Neural progenitor cell (in vitro differentiated cells): Measurements from ENCODE around the gene MOGAT1. TPM values are rescaled to one million over a fixed set of nuclear protein-coding genes. Genes with fewer than 3 reads are reported as not detected.
A peak's percentile ranks its signal among the peaks of the same experiment; 100 is the strongest.

ENCODE experiments used
- DNase-seq: peaks from one replicate; pipeline ENCODE4 v3.0.0-alpha.2; 2016; ENCODE audit warnings: low spot score
- H2AFZ ChIP-seq: fragments of 200-600 bp; sonication (generic); replicated peaks from 2 replicates; pipeline ENCODE4 v1.6.1; 2016; ENCODE audit warnings: antibody characterized with exemption
- H3F3A ChIP-seq: fragments of 200-600 bp; sonication (generic); 2 replicates; pipeline ENCODE4 v1.6.1; 2016; ENCODE audit warnings: antibody characterized with exemption, low read depth
- H3K27ac ChIP-seq: fragments of 200-600 bp; sonication (generic); 2 replicates; pipeline ENCODE4 v1.5.1; 2016; ENCODE audit warnings: mild to moderate bottlenecking
- H3K27me3 ChIP-seq: fragments of 200-600 bp; sonication (generic); 2 replicates; pipeline ENCODE4 v1.6.1; 2016; ENCODE audit warnings: mild to moderate bottlenecking, moderate library complexity
- H3K36me3 ChIP-seq: fragments of 200-600 bp; sonication (generic); 2 replicates; pipeline ENCODE4 v1.5.1; 2016
- H3K4me1 ChIP-seq: fragments of 200-600 bp; sonication (generic); 2 replicates; pipeline ENCODE4 v1.6.1; 2016; ENCODE audit warnings: mixed run types
- H3K4me2 ChIP-seq: fragments of 200-600 bp; sonication (generic); 2 replicates; pipeline ENCODE4 v1.6.1; 2016
- H3K4me3 ChIP-seq: fragments of 200-600 bp; sonication (generic); 2 replicates; pipeline ENCODE4 v1.5.1; 2016
- H3K79me2 ChIP-seq: fragments of 200-600 bp; sonication (generic); 2 replicates; pipeline ENCODE4 v1.6.1; 2016; ENCODE audit warnings: low read depth
- H3K9ac ChIP-seq: fragments of 200-600 bp; sonication (generic); 2 replicates; pipeline ENCODE4 v1.6.1; 2016
- H3K9me3 ChIP-seq: fragments of 200-600 bp; sonication (generic); 2 replicates; pipeline ENCODE4 v1.5.1; 2016; ENCODE audit warnings: low read depth
- H4K20me1 ChIP-seq: fragments of 200-600 bp; sonication (generic); 2 replicates; pipeline ENCODE4 v1.6.1; 2016; ENCODE audit warnings: low read depth
- H3K27ac Mint-ChIP-seq: 3 replicates; pipeline ENCODE4 v1.8.0; 2021; ENCODE audit warnings: mixed read lengths
- H3K27me3 Mint-ChIP-seq: 2 replicates; pipeline ENCODE4 v1.8.0; 2022; ENCODE audit warnings: low read depth, mild to moderate bottlenecking, inconsistent platforms, moderate library complexity, mixed read lengths; ENCODE audit not compliant: insufficient read depth
- H3K36me3 Mint-ChIP-seq: 3 replicates; pipeline ENCODE4 v1.8.0; 2021; ENCODE audit warnings: mixed read lengths
- H3K4me1 Mint-ChIP-seq: 3 replicates; pipeline ENCODE4 v1.8.0; 2021; ENCODE audit warnings: mixed read lengths
- H3K4me3 Mint-ChIP-seq: 3 replicates; pipeline ENCODE4 v1.8.0; 2021; ENCODE audit warnings: mild to moderate bottlenecking, moderate library complexity, mixed read lengths
- H3K9me3 Mint-ChIP-seq: 3 replicates; pipeline ENCODE4 v1.8.0; 2020; ENCODE audit warnings: mixed read lengths
- CTCF ChIP-seq: fragments of 200-600 bp; sonication (generic); IDR thresholded peaks from 2 replicates; pipeline ENCODE4 v1.5.1; 2017; ENCODE audit warnings: antibody characterized with exemption, mild to moderate bottlenecking
- EZH2 ChIP-seq: fragments of 200-600 bp; sonication (generic); IDR thresholded peaks from 2 replicates; pipeline ENCODE4 v1.6.1; 2017; ENCODE audit warnings: antibody characterized with exemption, mild to moderate bottlenecking, moderate library complexity
- EZH2phosphoT487 ChIP-seq: fragments of 200-600 bp; sonication (generic); IDR thresholded peaks from 2 replicates; pipeline ENCODE4 v1.6.1; 2017; ENCODE audit warnings: antibody characterized with exemption
- total RNA-seq: library from RNA; depleted of rRNA; stranded (reverse); fragments of >200 nt; gene quantifications from 2 replicates; pipeline ENCODE4 v1.2.3, GENCODE V29; 2015; ENCODE audit warnings: low replicate concordance

The MOGAT1 gene
- total RNA-seq, 1 donor from 2014 or later = 2.0 TPM

- no peaks in the 10 kb centered on the region for H3K36me3 Mint-ChIP-seq
- H3K4me1 Mint-ChIP-seq = peaks cover 12% of the 10 kb centered on the region
- Histone ChIP-seq H3F3A (peaks cover 11% of the 10 kb centered on the region), H3K4me2 (no peak overlapping the region), H3K4me1 (peaks cover 15% of the 10 kb centered on the region), H3K79me2 (no peaks in the 10 kb centered on the region), H3K4me3 (no peak overlapping the region), H3K27ac (no peak overlapping the region), H3K36me3 (no peaks in the 10 kb centered on the region), H3K27me3 (peaks cover 79% of the 10 kb centered on the region), H3K9me3 (no peaks in the 10 kb centered on the region), H2AFZ (no peak overlapping the region), H4K20me1 (peaks cover 8% of the 10 kb centered on the region), H3K9ac (no peak overlapping the region)
- peaks cover 8% of the 10 kb centered on the region for H3K27me3 Mint-ChIP-seq
- DNase-seq = no peak
- no peak for TF ChIP-seq EZH2
- no peak for TF ChIP-seq EZH2phosphoT487
- TF ChIP-seq CTCF = no peak
- no peaks in the 10 kb centered on the region for H3K9me3 Mint-ChIP-seq
- no peak overlapping the region for H3K4me3 Mint-ChIP-seq
- no peak overlapping the region for H3K27ac Mint-ChIP-seq
Measured at GRCh38 chr2:222745836-222746559, 74.5 kb downstream of the MOGAT1 start.

- H3K4me3 Mint-ChIP-seq = no peak overlapping the region
Measured at GRCh38 chr2:222747526-222748160, 76.2 kb downstream of the MOGAT1 start.

GRCh38 chr2:222750533-222750932 lies 79.1 kb downstream of the MOGAT1 start:
- peaks cover 30% of the 10 kb centered on the region for H4K20me1 ChIP-seq
- no peak for DNase-seq
- no peak overlapping the region for H3K9ac ChIP-seq
- Mint-ChIP-seq H3K36me3 (no peaks in the 10 kb centered on the region), H3K27me3 (peaks cover 21% of the 10 kb centered on the region), H3K4me3 (no peak overlapping the region), H3K27ac (no peak overlapping the region), H3K9me3 (no peaks in the 10 kb centered on the region), H3K4me1 (peaks cover 41% of the 10 kb centered on the region)
- peaks cover 44% of the 10 kb centered on the region for H3F3A ChIP-seq
- TF ChIP-seq EZH2 (no peak), EZH2phosphoT487 (no peak), CTCF (no peak)
- H3K4me3 ChIP-seq = no peak overlapping the region
- no peaks in the 10 kb centered on the region for H3K79me2 ChIP-seq
- peaks cover 42% of the 10 kb centered on the region for H3K4me1 ChIP-seq
- H3K27me3 ChIP-seq = peaks cover 81% of the 10 kb centered on the region
- H3K9me3 ChIP-seq = no peaks in the 10 kb centered on the region
- no peak overlapping the region for H3K4me2 ChIP-seq
- no peak overlapping the region for H3K27ac ChIP-seq
- H3K36me3 ChIP-seq = no peaks in the 10 kb centered on the region
- no peak overlapping the region for H2AFZ ChIP-seq

More at GRCh38 chr2:222747526-222748160, 76.2 kb downstream of the MOGAT1 start:
- Histone ChIP-seq H3K4me1 (peaks cover 31% of the 10 kb centered on the region), H2AFZ (no peak overlapping the region), H3K9ac (no peak overlapping the region), H3K4me3 (no peak overlapping the region), H3F3A (peaks cover 26% of the 10 kb centered on the region), H3K27ac (no peak overlapping the region), H3K27me3 (peaks cover 88% of the 10 kb centered on the region), H3K4me2 (peak overlapping the region; percentile 57), H3K9me3 (no peaks in the 10 kb centered on the region), H3K36me3 (no peaks in the 10 kb centered on the region), H4K20me1 (peaks cover 19% of the 10 kb centered on the region), H3K79me2 (no peaks in the 10 kb centered on the region)
- peaks cover 11% of the 10 kb centered on the region for H3K27me3 Mint-ChIP-seq
- H3K36me3 Mint-ChIP-seq = no peaks in the 10 kb centered on the region
- peak; percentile 31 for DNase-seq
- peaks cover 24% of the 10 kb centered on the region for H3K4me1 Mint-ChIP-seq
- H3K27ac Mint-ChIP-seq = no peak overlapping the region
- peak; percentile 41 for TF ChIP-seq EZH2phosphoT487
- TF ChIP-seq EZH2 = no peak
- TF ChIP-seq CTCF = no peak
- H3K9me3 Mint-ChIP-seq = no peaks in the 10 kb centered on the region
